ENCODE data around the gene RC3H1.
"Not testable (repeated sequence)": the region's sequence is repeated elsewhere in the genome, so short reads cannot be mapped to it uniquely, and the experiment has no call there.

DNA sequence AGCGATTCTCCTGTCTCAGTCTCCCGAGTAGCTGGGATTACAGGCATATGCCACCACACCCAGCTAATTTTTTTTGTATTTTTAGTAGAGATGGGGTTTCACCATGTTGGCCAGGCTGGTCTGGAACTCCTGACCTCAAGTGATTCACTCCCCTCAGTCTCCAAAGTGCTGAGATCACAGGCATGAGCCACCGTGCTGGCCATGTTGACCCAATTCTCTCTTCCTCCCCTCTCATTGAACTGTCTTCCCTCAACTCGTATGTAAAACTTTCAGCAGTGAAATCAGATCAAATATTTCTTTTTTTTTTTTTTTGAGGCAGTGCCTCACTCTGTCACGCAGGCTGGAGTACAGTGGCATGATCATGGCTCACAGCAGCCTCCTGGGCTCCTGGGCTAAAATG, 20.4 kb upstream of the RC3H1 start:
- TF ChIP-seq CTCF (IDR thresholded peaks at IDR 0.05); POLR2AphosphoS5 (IDR thresholded peaks at IDR 0.05); POLR2A (IDR thresholded peaks at IDR 0.05; ENCODE audit: low read depth); EP300 (IDR thresholded peaks at IDR 0.05): not testable (repeated sequence)

Measured in esophagus muscularis mucosa (tissue), 4 donors.